ENCODE data around the gene ERCC6L. TPM values are rescaled to one million over a fixed set of nuclear protein-coding genes. Genes with fewer than 3 reads are reported as not detected.

Gene ERCC6L
- total and polyA plus RNA-seq, 2 donors (not counting 1 experiment from before 2014, with no cell fraction given): 0.34 to 0.61 TPM

GRCh38 chrX:72207366-72207765 lies 31.5 kb downstream of the ERCC6L start:
- no peaks in the 10 kb centered on the region for H3K27me3 ChIP-seq (replicated peaks in 1 of 4; ENCODE audit: control extremely low read depth in 1 of 4, control insufficient read depth in 3 of 4, insufficient read depth in 4 of 4, low read length in 3 of 4)
- H3K27ac ChIP-seq (ENCODE audit: low read length in 2 of 2): no peak overlapping the region
- Mint-ChIP-seq H3K27me3 (no peaks in the 10 kb centered on the region), H3K4me1 (no peaks in the 10 kb centered on the region), H3K27ac (no peak overlapping the region), H3K9me3 (ENCODE audit: insufficient read depth) (no peaks in the 10 kb centered on the region), H3K4me3 (no peak overlapping the region)
- no peaks in the 10 kb centered on the region for H3K4me1 ChIP-seq (ENCODE audit: control insufficient read depth in 2 of 2, insufficient read depth in 2 of 2, low read length in 2 of 2)
- no peaks in the 10 kb centered on the region for H3K79me2 ChIP-seq (ENCODE audit: control insufficient read depth, insufficient read depth, low read length)
- intact Hi-C loops (cut with micrococcal nuclease): no loop called here
- DNase-seq (no peak), ATAC-seq (ENCODE audit: low read depth) (no peak)
- H3K9ac ChIP-seq (ENCODE audit: low read length): no peak overlapping the region
- no peak overlapping the region for H3K4me3 ChIP-seq (ENCODE audit: control extremely low read depth in 1 of 5, extremely low read depth in 1 of 5, insufficient read depth in 1 of 5, low read depth in 2 of 5, low read length in 4 of 5)
- ChIA-PET CTCF (no interaction called here), POLR2A (no interaction called here)
- 100% methylated on average over 1 of the region's 4 CpGs for WGBS (ENCODE audit: insufficient coverage)
- TF ChIP-seq EZH2 (IDR thresholded peaks at IDR 0.05; ENCODE audit: borderline replicate concordance, insufficient read depth, low read depth, low read length, poor library complexity, severe bottlenecking) (no peak), CTCF (IDR thresholded peaks at IDR 0.05) (no peak)
- peaks cover 0 to 3% of the 10 kb centered on the region in 2 experiments for H3K36me3 ChIP-seq (replicated peaks in 1 of 2; ENCODE audit: control extremely low read depth in 1 of 2, control insufficient read depth in 1 of 2, extremely low read depth in 1 of 2, insufficient read depth in 2 of 2, low read length in 1 of 2)
- H4K20me1 ChIP-seq (ENCODE audit: control insufficient read depth, insufficient read depth, low read length, poor library complexity, severe bottlenecking): no peaks in the 10 kb centered on the region
- H3K4me2 ChIP-seq (replicated peaks; ENCODE audit: low read depth, low read length, poor library complexity, severe bottlenecking): no peak overlapping the region
- no peak overlapping the region for H2AFZ ChIP-seq (ENCODE audit: insufficient read depth, low read depth, low read length, poor library complexity, severe bottlenecking)
- H3K9me3 ChIP-seq (ENCODE audit: control extremely low read depth in 1 of 3, control insufficient read depth in 2 of 3, insufficient read depth in 1 of 3, low read length in 2 of 3): no peaks in the 10 kb centered on the region

GRCh38 chrX:72205706-72206105 lies 33.1 kb downstream of the ERCC6L start:
- ATAC-seq (ENCODE audit: low read depth) (no peak), DNase-seq (no peak)
- H3K4me3 ChIP-seq (ENCODE audit: control extremely low read depth in 1 of 5, extremely low read depth in 1 of 5, insufficient read depth in 1 of 5, low read depth in 2 of 5, low read length in 4 of 5): no peak overlapping the region
- H3K9ac ChIP-seq (ENCODE audit: low read length): no peak overlapping the region
- no peak overlapping the region for H2AFZ ChIP-seq (ENCODE audit: insufficient read depth, low read depth, low read length, poor library complexity, severe bottlenecking)
- H3K4me1 ChIP-seq (ENCODE audit: control insufficient read depth in 2 of 2, insufficient read depth in 2 of 2, low read length in 2 of 2): no peaks in the 10 kb centered on the region
- H3K4me2 ChIP-seq (replicated peaks; ENCODE audit: low read depth, low read length, poor library complexity, severe bottlenecking): no peak overlapping the region
- TF ChIP-seq EZH2 (IDR thresholded peaks at IDR 0.05; ENCODE audit: borderline replicate concordance, insufficient read depth, low read depth, low read length, poor library complexity, severe bottlenecking) (no peak), CTCF (IDR thresholded peaks at IDR 0.05) (no peak)
- no peaks in the 10 kb centered on the region for H3K4me1 Mint-ChIP-seq
- no peak overlapping the region for H3K27ac ChIP-seq (ENCODE audit: low read length in 2 of 2)
- H4K20me1 ChIP-seq (ENCODE audit: control insufficient read depth, insufficient read depth, low read length, poor library complexity, severe bottlenecking): no peaks in the 10 kb centered on the region
- H3K9me3 Mint-ChIP-seq (ENCODE audit: insufficient read depth): no peaks in the 10 kb centered on the region
- no peak overlapping the region for H3K27ac Mint-ChIP-seq
- intact Hi-C loops (cut with micrococcal nuclease): no loop called here
- WGBS (ENCODE audit: insufficient coverage): no CpG with 5 or more reads among the region's 2 CpGs
- no peaks in the 10 kb centered on the region for H3K9me3 ChIP-seq (ENCODE audit: control extremely low read depth in 1 of 3, control insufficient read depth in 2 of 3, insufficient read depth in 1 of 3, low read length in 2 of 3)
- H3K36me3 ChIP-seq (replicated peaks in 1 of 2; ENCODE audit: control extremely low read depth in 1 of 2, control insufficient read depth in 1 of 2, extremely low read depth in 1 of 2, insufficient read depth in 2 of 2, low read length in 1 of 2): peaks cover 0 to 3% of the 10 kb centered on the region in 2 experiments
- ChIA-PET CTCF (no interaction called here), POLR2A (no interaction called here)
- no peaks in the 10 kb centered on the region for H3K27me3 ChIP-seq (replicated peaks in 1 of 4; ENCODE audit: control extremely low read depth in 1 of 4, control insufficient read depth in 3 of 4, insufficient read depth in 4 of 4, low read length in 3 of 4)
- no peaks in the 10 kb centered on the region for H3K79me2 ChIP-seq (ENCODE audit: control insufficient read depth, insufficient read depth, low read length)
- H3K4me3 Mint-ChIP-seq: no peak overlapping the region
- H3K27me3 Mint-ChIP-seq: no peaks in the 10 kb centered on the region
